Body of pancreas (tissue), 4 donors: ENCODE measurements around the gene GNAZ.

ENCODE experiments used
- CTCF ChIP-seq, 7 experiments: fragments of 450-650 bp in 4 of 7; fragments of 200-600 bp in 3 of 7; sonication (generic) in 3 of 7; IDR thresholded peaks; one replicate each; pipeline ENCODE4 v1.5.1; 2016 to 2019; ENCODE audit warnings: antibody characterized with exemption in 7 of 7
- POLR2A ChIP-seq, 3 donors: fragments of 450-650 bp; IDR thresholded peaks; one replicate each; pipeline ENCODE4 v1.6.1; 2016; ENCODE audit warnings: antibody characterized with exemption in 3 of 3, mild to moderate bottlenecking in 2 of 3

- no peak for TF ChIP-seq CTCF (IDR thresholded peaks at IDR 0.05)
- no peak for TF ChIP-seq POLR2A (IDR thresholded peaks at IDR 0.05)
Measured at GRCh38 chr22:23072077-23072910, 2.0 kb downstream of the GNAZ start.
